Activated CD4-positive, alpha-beta T cell treated with anti-CD3 and anti-CD28 coated beads, Interleukin-2, amount 50 U/mL, for 4 hours (primary cell): ENCODE results near the gene TBC1D1.
A peak's percentile ranks its signal among the peaks of the same experiment; 100 is the strongest.

Source experiments
- DNase-seq, 2 experiments: peaks; one replicate each; pipeline ENCODE4 v3.0.0-alpha.2; 2020

The TBC1D1 gene

GRCh38 chr4:38060829-38061431, 170.0 kb downstream of the TBC1D1 start:
- no peak for DNase-seq

- peak; percentile 54 to 58 for DNase-seq
Observed at GRCh38 chr4:38062088-38062775, 171.3 kb downstream of the TBC1D1 start.

- DNase-seq, result no peak
Observed at GRCh38 chr4:38062776-38063097, 171.9 kb downstream of the TBC1D1 start.

- DNase-seq, result no peak
Observed at GRCh38 chr4:38065176-38065575, 174.3 kb downstream of the TBC1D1 start.

- DNase-seq, result no peak
Observed at GRCh38 chr4:38065900-38066299, 175.0 kb downstream of the TBC1D1 start.

- no peak for DNase-seq
Observed at GRCh38 chr4:38067499-38067898, 176.6 kb downstream of the TBC1D1 start.

GRCh38 chr4:38068107-38068506, 177.2 kb downstream of the TBC1D1 start:
- DNase-seq, result no peak

GRCh38 chr4:38069271-38069760, 178.4 kb downstream of the TBC1D1 start:
- DNase-seq, result peak; percentile 24 to 38

- no peak for DNase-seq
Observed at GRCh38 chr4:38071801-38072431, 181.0 kb downstream of the TBC1D1 start.

- DNase-seq, result no peak
Observed at GRCh38 chr4:38072578-38072977, 181.7 kb downstream of the TBC1D1 start.

GRCh38 chr4:38073596-38074234, 182.8 kb downstream of the TBC1D1 start:
- no peak for DNase-seq

GRCh38 chr4:38075370-38076152, 184.7 kb downstream of the TBC1D1 start:
- no peak for DNase-seq

GRCh38 chr4:38076153-38076669, 185.3 kb downstream of the TBC1D1 start:
- no peak for DNase-seq

GRCh38 chr4:38077791-38078489, 187.1 kb downstream of the TBC1D1 start:
- no peak for DNase-seq

GRCh38 chr4:38078590-38079421, 187.9 kb downstream of the TBC1D1 start:
- DNase-seq, result no peak

GRCh38 chr4:38080061-38080974, 189.4 kb downstream of the TBC1D1 start:
- DNase-seq, result no peak

- no peak for DNase-seq
Observed at GRCh38 chr4:38082021-38082420, 191.1 kb downstream of the TBC1D1 start.

- DNase-seq, result no peak
Observed at GRCh38 chr4:38082424-38083385, 191.8 kb downstream of the TBC1D1 start.
